ENCODE measurements around the gene CPT1A. TPM values are rescaled to one million over a fixed set of nuclear protein-coding genes. Genes with fewer than 3 reads are reported as not detected.
A peak's percentile ranks its signal among the peaks of the same experiment; 100 is the strongest.

Gene CPT1A
- total and polyA plus RNA-seq, 3 donors from 2014 or later = 39.2 to 58.5 (median 49.1) TPM

- DNase-seq = peak; percentile 95
- Histone ChIP-seq H3K27me3 (no peaks in the 10 kb centered on the region), H3K9me3 (no peaks in the 10 kb centered on the region), H3K27ac (peak overlapping the region; percentile 63 to 80), H3K4me3 (peak overlapping the region; percentile 76 to 85), H3K4me1 (peaks cover 51% of the 10 kb centered on the region), H3K36me3 (ENCODE audit: low read depth, missing control alignments) (no peaks in the 10 kb centered on the region)
- TF ChIP-seq POLR2A (IDR thresholded peaks at IDR 0.05) (no peak), CTCF (IDR thresholded peaks at IDR 0.05) (no peak)
- intact Hi-C loops (cut with DNase I; ENCODE audit: low total_unique reads) = no loop called here
- WGBS, 2 donors = 0 to 1% methylated on average over 26 to 59 of the region's 61 CpGs
These were observed 2.5 kb downstream of the CPT1A start for GRCh38 chr11:68839054-68839865.

- peaks cover 46% of the 10 kb centered on the region for H3K4me1 ChIP-seq
- no peaks in the 10 kb centered on the region for H3K9me3 ChIP-seq
- H3K27me3 ChIP-seq = no peaks in the 10 kb centered on the region
- DNase-seq = peak; percentile 55
- H3K4me3 ChIP-seq = peak overlapping the region; percentile 76 to 85
- TF ChIP-seq CTCF (IDR thresholded peaks at IDR 0.05) (no peak), POLR2A (IDR thresholded peaks at IDR 0.05) (no peak)
- 5 to 6% methylated on average over 8 of the region's 8 CpGs for WGBS, 2 donors
- intact Hi-C loops (cut with DNase I; ENCODE audit: low total_unique reads) = no loop called here
- H3K36me3 ChIP-seq (ENCODE audit: low read depth, missing control alignments) = no peaks in the 10 kb centered on the region
- peak overlapping the region; percentile 63 to 80 for H3K27ac ChIP-seq
These were observed 3.1 kb downstream of the CPT1A start for GRCh38 chr11:68838572-68838964.

DNA sequence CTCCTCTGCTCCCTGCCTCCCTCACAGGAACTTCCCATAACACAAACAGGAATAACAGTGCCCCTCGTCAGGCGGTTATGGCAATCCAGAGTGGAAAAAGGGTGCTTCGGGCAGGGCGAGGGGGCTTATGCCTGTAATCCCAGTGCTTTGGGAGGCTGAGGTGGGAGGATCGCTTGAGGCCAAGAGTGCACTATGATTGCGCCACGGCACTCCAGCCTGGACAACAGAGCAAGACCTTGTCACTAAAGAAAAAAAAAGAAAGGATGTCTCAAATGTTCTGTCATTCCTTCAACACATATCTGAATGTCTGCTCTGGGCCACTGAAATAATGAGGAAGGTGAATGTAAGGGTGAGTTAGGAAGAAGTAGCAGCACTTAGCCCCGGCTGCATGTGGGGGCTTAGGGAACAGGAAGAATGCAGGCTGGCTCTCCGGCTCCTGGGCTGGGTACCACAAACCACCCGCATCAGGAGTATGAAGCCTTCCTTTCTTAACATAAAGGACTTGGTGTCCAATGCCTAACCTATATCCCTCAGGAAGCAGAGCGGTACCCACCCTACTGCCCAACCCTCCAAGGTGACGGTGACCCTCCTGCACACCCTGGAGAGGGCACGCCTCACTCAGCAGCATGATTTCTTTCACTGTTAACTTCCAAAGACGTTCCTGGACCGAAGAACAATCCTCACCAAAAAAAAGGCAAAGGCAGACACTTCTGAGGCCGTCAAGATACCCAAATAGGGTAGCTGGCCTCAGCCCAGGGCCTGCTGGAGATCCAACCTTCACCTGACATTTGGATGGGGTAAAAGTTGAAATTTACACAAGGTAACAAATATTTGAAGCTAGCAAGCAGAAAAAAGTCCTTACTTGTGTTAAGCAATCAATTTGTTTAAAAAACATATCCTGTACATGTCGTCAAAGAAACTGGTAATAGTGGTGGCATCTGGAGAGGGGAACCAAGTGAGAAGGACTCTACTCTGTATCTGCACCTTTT, 3.8 kb downstream of the CPT1A start:
- Histone ChIP-seq H3K4me1 (peaks cover 52% of the 10 kb centered on the region), H3K36me3 (ENCODE audit: low read depth, missing control alignments) (no peaks in the 10 kb centered on the region), H3K4me3 (no peak overlapping the region), H3K27me3 (no peaks in the 10 kb centered on the region), H3K27ac (peak overlapping the region in 1 of 2 donors; percentile 28), H3K9me3 (no peaks in the 10 kb centered on the region)
- no peak for DNase-seq
- 55 to 63% methylated on average over 17 of the region's 17 CpGs for WGBS, 2 donors
- intact Hi-C loops (cut with DNase I; ENCODE audit: low total_unique reads) = no loop called here
- TF ChIP-seq CTCF (IDR thresholded peaks at IDR 0.05) (no peak), POLR2A (IDR thresholded peaks at IDR 0.05) (no peak)

DNA sequence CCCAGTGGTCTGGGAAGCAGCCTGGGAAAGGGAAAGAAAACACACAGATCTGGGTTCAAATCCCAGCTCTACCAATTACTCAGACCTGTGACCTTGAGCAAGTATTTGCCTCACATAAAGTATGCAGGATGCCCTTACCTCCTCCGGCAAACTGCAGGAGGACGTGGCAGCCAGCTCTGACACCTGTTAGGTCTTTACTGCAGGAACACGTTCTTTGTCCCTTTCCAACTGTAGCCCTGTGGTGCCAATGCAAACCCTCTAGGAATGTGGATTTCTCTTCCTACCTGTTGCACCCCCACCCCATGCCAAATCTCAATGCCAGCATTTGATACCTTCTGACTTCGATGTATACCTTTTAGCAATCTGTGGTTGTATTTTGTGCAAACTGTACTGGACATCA, 6.0 kb downstream of the CPT1A start:
- Histone ChIP-seq H3K4me1 (peaks cover 55% of the 10 kb centered on the region), H3K4me3 (no peak overlapping the region), H3K27ac (no peak overlapping the region), H3K27me3 (no peaks in the 10 kb centered on the region), H3K36me3 (ENCODE audit: low read depth, missing control alignments) (no peaks in the 10 kb centered on the region), H3K9me3 (no peaks in the 10 kb centered on the region)
- no peak for DNase-seq
- intact Hi-C loops (cut with DNase I; ENCODE audit: low total_unique reads) = no loop called here
- no peak for TF ChIP-seq POLR2A (IDR thresholded peaks at IDR 0.05)
- TF ChIP-seq CTCF (IDR thresholded peaks at IDR 0.05) = no peak
- 62 to 70% methylated on average over 4 of the region's 4 CpGs for WGBS, 2 donors

Measured in testis (tissue), 3 donors.